Prostate gland (tissue), 2 donors: Measurements from ENCODE around the gene KLK4.

ENCODE experiments used
- CTCF ChIP-seq, 4 experiments: fragments of 200-600 bp in 2 of 4; fragments of 450-650 bp in 2 of 4; sonication (generic) in 2 of 4; IDR thresholded peaks; 1 replicate in 3 of 4; 2 replicates in 1 of 4; pipeline ENCODE4 v1.5.1; 2016 to 2019; ENCODE audit warnings: antibody characterized with exemption in 4 of 4, mild to moderate bottlenecking in 2 of 4, moderate library complexity in 2 of 4
- POLR2A ChIP-seq: fragments of 450-650 bp; IDR thresholded peaks from one replicate; pipeline ENCODE4 v1.6.1; 2016; ENCODE audit warnings: antibody characterized with exemption, mild to moderate bottlenecking
- POLR2AphosphoS5 ChIP-seq: sonication (generic); formaldehyde crosslinking; IDR thresholded peaks from one replicate; pipeline ENCODE4 v1.6.1; 2017; ENCODE audit warnings: antibody characterized with exemption

- TF ChIP-seq CTCF (IDR thresholded peaks at IDR 0.05): no peak
- TF ChIP-seq POLR2A: no peak
- TF ChIP-seq POLR2AphosphoS5: no peak
Observed at GRCh38 chr19:50932690-50933083, 21.5 kb upstream of the KLK4 start.
